NCI-H1092 (cell line): ENCODE measurements around the gene SIGLEC10.
"Not testable (repeated sequence)": the region's sequence is repeated elsewhere in the genome, so short reads cannot be mapped to it uniquely, and the experiment has no call there.

Experiments
- DNase-seq: peaks from one replicate; lab custom pipeline; 2025; lab: John Stamatoyannopoulos, UW

The SIGLEC10 gene

GRCh38 chr19:51440052-51440451 is 22.6 kb upstream of the SIGLEC10 start:
- no peak for DNase-seq

GRCh38 chr19:51439021-51439465 is 21.6 kb upstream of the SIGLEC10 start:
- DNase-seq: no peak

GRCh38 chr19:51434456-51434855 is 17.0 kb upstream of the SIGLEC10 start:
- no peak for DNase-seq

- no peak for DNase-seq
These were observed 15.6 kb upstream of the SIGLEC10 start for GRCh38 chr19:51433043-51433442.

- DNase-seq: no peak
These were observed 13.7 kb upstream of the SIGLEC10 start for GRCh38 chr19:51431124-51431523.

GRCh38 chr19:51430221-51430620 is 12.8 kb upstream of the SIGLEC10 start:
- no peak for DNase-seq

- no peak for DNase-seq
These were observed 9.8 kb upstream of the SIGLEC10 start for GRCh38 chr19:51427201-51427600.

- no peak for DNase-seq
These were observed 4.6 kb upstream of the SIGLEC10 start for GRCh38 chr19:51422053-51422448.

GRCh38 chr19:51421229-51422052 is 4.0 kb upstream of the SIGLEC10 start:
- no peak for DNase-seq

GRCh38 chr19:51420511-51420910 is 3.1 kb upstream of the SIGLEC10 start:
- not testable (repeated sequence) for DNase-seq

- no peak for DNase-seq
These were observed 1.3 kb upstream of the SIGLEC10 start for GRCh38 chr19:51418707-51419106.

GRCh38 chr19:51417810-51418157 is 342 bp upstream of the SIGLEC10 start:
- DNase-seq: no peak

- DNase-seq: not testable (repeated sequence)
These were observed 1.0 kb downstream of the SIGLEC10 start for GRCh38 chr19:51416422-51416821.

GRCh38 chr19:51415187-51415586 is 2.3 kb downstream of the SIGLEC10 start:
- no peak for DNase-seq

- DNase-seq: no peak
These were observed 6.3 kb downstream of the SIGLEC10 start for GRCh38 chr19:51410950-51411748.

GRCh38 chr19:51407511-51408131 is 9.8 kb downstream of the SIGLEC10 start:
- no peak for DNase-seq

- no peak for DNase-seq
These were observed 15.3 kb downstream of the SIGLEC10 start for GRCh38 chr19:51402117-51402516.

- not testable (repeated sequence) for DNase-seq
These were observed 17.5 kb downstream of the SIGLEC10 start for GRCh38 chr19:51399936-51400335.

- DNase-seq: no peak
These were observed 18.2 kb downstream of the SIGLEC10 start for GRCh38 chr19:51399231-51399630.

- DNase-seq: no peak
These were observed 19.2 kb downstream of the SIGLEC10 start for GRCh38 chr19:51398096-51398704.

- DNase-seq: not testable (repeated sequence)
These were observed 20.0 kb downstream of the SIGLEC10 start for GRCh38 chr19:51397453-51397852.

GRCh38 chr19:51396175-51396574 is 21.3 kb downstream of the SIGLEC10 start:
- DNase-seq: no peak
